Testis (tissue), 3 donors: ENCODE results near the gene TSSK3. TPM values are rescaled to one million over a fixed set of nuclear protein-coding genes. Genes with fewer than 3 reads are reported as not detected.

Experiments used
- DNase-seq: peaks from one replicate; pipeline ENCODE4 v3.0.0-alpha.2; 2019
- H3K27ac ChIP-seq, 2 donors: fragments of 200-600 bp; sonication (generic); one replicate each; pipeline ENCODE4 v1.5.1; 2019
- H3K27me3 ChIP-seq: fragments of 200-600 bp; sonication (generic); one replicate; pipeline ENCODE4 v1.5.1; 2019
- H3K36me3 ChIP-seq: fragments of 200-600 bp; sonication (generic); one replicate; pipeline ENCODE4 v1.5.1; 2017; ENCODE audit warnings: low read depth; ENCODE audit errors: missing control alignments
- H3K4me1 ChIP-seq: fragments of 200-600 bp; sonication (generic); one replicate; pipeline ENCODE4 v1.5.1; 2019
- H3K4me3 ChIP-seq, 2 donors: fragments of 200-600 bp; sonication (generic); one replicate each; pipeline ENCODE4 v1.5.1; 2017 to 2019
- H3K9me3 ChIP-seq: fragments of 200-600 bp; sonication (generic); one replicate; pipeline ENCODE4 v1.5.1; 2017
- POLR2A ChIP-seq: fragments of 450-650 bp; IDR thresholded peaks from one replicate; pipeline ENCODE4 v1.6.1; 2017; ENCODE audit warnings: antibody characterized with exemption, mild to moderate bottlenecking, moderate library complexity
- WGBS, 2 donors: methylation state at CpG; one replicate each; pipeline ENCODE4 v1.1.5; 2018; 5-methylcytosine and 5-hydroxymethylcytosine counted together
- intact Hi-C: fragments of 100-400 bp; cut with DNase I; formaldehyde crosslinking; loops from one replicate; pipeline ENCODE4 v1.15.1; 2023; ENCODE audit warnings: low total_unique reads
- polyA plus RNA-seq: library from polyadenylated mRNA; stranded (reverse); fragments of 350-450 nt; fragmentation: Illumina TruSeq; extraction: RNeasy Lipid Tissue Mini Kit (QIAGEN cat#74804); gene quantifications from one replicate; pipeline ENCODE4 v1.2.3, GENCODE V29; 2014; ENCODE audit warnings: low read depth, low replicate concordance; ENCODE audit not compliant: insufficient read depth
- total RNA-seq, 2 donors: library from RNA; depleted of rRNA; stranded (reverse); fragments of >200 nt; gene quantifications; one replicate each; pipeline ENCODE4 v1.2.3, GENCODE V29; 2016
- TF ChIP-seq, protein P1 (sequence below), 3 experiments: fragments of 450-650 bp in 2 of 3; fragments of 200-600 bp in 1 of 3; sonication (generic) in 1 of 3; IDR thresholded peaks; one replicate each; pipeline ENCODE4 v1.5.1; 2016 to 2019; ENCODE audit warnings: antibody characterized with exemption in 3 of 3, mild to moderate bottlenecking in 2 of 3, moderate library complexity in 1 of 3

The TSSK3 gene
- total and polyA plus RNA-seq, 3 donors from 2014 or later: 25.7 to 72.9 (median 55.6) TPM

DNA sequence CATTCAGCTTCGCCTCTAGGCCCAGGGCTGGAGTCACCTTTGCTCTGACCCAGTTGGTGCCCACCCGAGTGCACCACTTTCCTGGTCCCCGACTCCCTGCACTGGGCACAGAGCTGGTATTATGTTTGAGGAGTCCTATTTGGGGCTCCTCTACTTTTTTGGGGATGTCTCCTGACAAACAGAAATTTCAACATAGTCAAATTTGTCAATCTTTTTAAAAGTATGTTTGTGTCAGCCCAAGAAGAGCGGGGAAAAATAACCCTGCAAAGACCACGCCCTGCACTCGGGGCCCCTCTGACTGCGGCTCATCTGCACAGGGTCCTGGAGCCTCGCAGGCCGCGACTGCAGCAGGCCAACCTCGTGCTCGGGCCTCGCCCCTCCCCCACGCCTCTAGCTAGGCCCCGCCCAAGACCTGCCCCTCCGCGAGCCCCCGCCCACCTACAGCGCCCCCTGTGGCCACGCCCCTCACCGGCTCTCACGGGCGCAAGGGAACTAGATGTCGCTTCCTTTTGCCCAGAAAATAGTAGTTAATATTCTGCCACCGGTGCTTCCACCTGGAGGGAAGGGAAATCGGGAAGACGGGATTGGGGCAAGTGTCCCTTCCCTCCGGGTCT lies 11.4 kb upstream of the TSSK3 start:
- Histone ChIP-seq H3K4me1 (peaks cover 70% of the 10 kb centered on the region), H3K27ac (peak overlapping the region; percentile 96 to 98), H3K4me3 (peak overlapping the region; percentile 67 to 77), H3K9me3 (no peaks in the 10 kb centered on the region), H3K36me3 (no peaks in the 10 kb centered on the region), H3K27me3 (no peaks in the 10 kb centered on the region)
- TF ChIP-seq, protein P1, sequence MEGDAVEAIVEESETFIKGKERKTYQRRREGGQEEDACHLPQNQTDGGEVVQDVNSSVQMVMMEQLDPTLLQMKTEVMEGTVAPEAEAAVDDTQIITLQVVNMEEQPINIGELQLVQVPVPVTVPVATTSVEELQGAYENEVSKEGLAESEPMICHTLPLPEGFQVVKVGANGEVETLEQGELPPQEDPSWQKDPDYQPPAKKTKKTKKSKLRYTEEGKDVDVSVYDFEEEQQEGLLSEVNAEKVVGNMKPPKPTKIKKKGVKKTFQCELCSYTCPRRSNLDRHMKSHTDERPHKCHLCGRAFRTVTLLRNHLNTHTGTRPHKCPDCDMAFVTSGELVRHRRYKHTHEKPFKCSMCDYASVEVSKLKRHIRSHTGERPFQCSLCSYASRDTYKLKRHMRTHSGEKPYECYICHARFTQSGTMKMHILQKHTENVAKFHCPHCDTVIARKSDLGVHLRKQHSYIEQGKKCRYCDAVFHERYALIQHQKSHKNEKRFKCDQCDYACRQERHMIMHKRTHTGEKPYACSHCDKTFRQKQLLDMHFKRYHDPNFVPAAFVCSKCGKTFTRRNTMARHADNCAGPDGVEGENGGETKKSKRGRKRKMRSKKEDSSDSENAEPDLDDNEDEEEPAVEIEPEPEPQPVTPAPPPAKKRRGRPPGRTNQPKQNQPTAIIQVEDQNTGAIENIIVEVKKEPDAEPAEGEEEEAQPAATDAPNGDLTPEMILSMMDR (IDR thresholded peaks at IDR 0.05): peak; percentile 40 to 84 (median 64)
- TF ChIP-seq POLR2A: no peak
- DNase-seq: peak; percentile 88
- 22 to 30% methylated on average over 17 to 28 of the region's 28 CpGs for WGBS, 2 donors
- intact Hi-C loops: no loop called here

DNA sequence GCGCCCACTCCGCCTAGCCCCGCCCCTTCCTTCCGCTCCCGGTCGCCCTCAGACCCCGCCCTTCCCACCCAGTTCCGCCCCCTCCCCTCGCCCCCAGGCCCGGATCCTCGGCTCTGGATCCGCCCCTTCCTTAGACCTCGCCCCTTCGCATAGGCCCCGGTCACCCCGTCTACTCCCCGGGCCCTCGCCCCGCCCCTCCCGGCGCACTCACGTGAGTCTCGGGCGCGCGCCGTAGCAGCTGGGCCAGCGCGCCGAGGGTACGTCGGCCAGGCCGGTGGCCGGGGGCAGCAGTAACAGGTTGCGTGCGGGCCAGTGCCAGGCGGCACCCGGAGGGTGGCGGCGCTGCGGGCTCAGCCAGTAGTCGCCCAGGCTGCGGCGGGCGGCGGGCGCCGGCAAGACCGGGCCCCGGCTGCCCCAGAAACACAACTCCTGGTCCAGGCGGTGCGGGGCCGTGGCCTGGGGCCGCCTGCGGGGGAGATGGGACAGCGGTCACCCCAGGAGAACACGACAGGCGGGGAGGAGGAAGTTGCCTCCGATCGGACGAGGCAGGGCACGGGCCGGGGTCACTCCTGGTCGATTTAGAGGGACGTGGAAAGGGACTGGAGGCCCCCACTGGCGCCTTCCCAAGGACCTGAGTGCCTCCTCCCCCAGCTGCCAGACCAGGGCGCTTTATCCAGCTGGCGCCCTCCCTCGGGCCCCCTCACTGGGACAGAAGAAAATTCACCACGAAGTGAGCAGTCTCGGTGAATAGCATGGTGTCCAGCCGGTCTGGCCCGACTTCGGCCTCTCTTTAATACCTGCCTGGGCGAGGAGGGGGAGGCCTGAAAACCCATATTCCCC lies 10.7 kb upstream of the TSSK3 start:
- H3K4me1 ChIP-seq: peaks cover 70% of the 10 kb centered on the region
- DNase-seq: peak; percentile 96

GRCh38 chr1:32352239-32352745 lies 10.0 kb upstream of the TSSK3 start:
- Histone ChIP-seq H3K36me3 (no peaks in the 10 kb centered on the region), H3K4me3 (peak overlapping the region; percentile 67 to 77), H3K27ac (peak overlapping the region; percentile 96 to 98), H3K9me3 (no peaks in the 10 kb centered on the region), H3K4me1 (peaks cover 69% of the 10 kb centered on the region), H3K27me3 (no peaks in the 10 kb centered on the region)
- DNase-seq: no peak
- 18 to 28% methylated on average over 3 to 8 of the region's 8 CpGs for WGBS, 2 donors
- intact Hi-C loops: no loop called here
- TF ChIP-seq, protein P1 (IDR thresholded peaks at IDR 0.05): no peak
- TF ChIP-seq POLR2A: no peak

More for the DNA sequence above, 10.7 kb upstream of the TSSK3 start:
- H3K27ac ChIP-seq: peak overlapping the region; percentile 96 to 98
- no peaks in the 10 kb centered on the region for H3K36me3 ChIP-seq
- H3K27me3 ChIP-seq: no peaks in the 10 kb centered on the region
- TF ChIP-seq, protein P1 (IDR thresholded peaks at IDR 0.05): no peak
- peak; percentile 74 for TF ChIP-seq POLR2A
- intact Hi-C loops: no loop called here
- WGBS, 2 donors: 0 to 1% methylated on average over 17 to 51 of the region's 75 CpGs
- H3K4me3 ChIP-seq: peak overlapping the region; percentile 67 to 77
- H3K9me3 ChIP-seq: no peaks in the 10 kb centered on the region

GRCh38 chr1:32352831-32353383 lies 9.4 kb upstream of the TSSK3 start:
- Histone ChIP-seq H3K4me1 (peaks cover 69% of the 10 kb centered on the region), H3K36me3 (no peaks in the 10 kb centered on the region), H3K4me3 (no peak overlapping the region), H3K27ac (peak overlapping the region; percentile 96 to 98), H3K27me3 (no peaks in the 10 kb centered on the region), H3K9me3 (no peaks in the 10 kb centered on the region)
- WGBS, 2 donors: 32 to 39% methylated on average over 2 of the region's 2 CpGs
- TF ChIP-seq, protein P1 (IDR thresholded peaks at IDR 0.05): no peak
- TF ChIP-seq POLR2A: no peak
- DNase-seq: no peak
- intact Hi-C loops: no loop called here
